ENCODE data around the gene MARCHF10.

DNA sequence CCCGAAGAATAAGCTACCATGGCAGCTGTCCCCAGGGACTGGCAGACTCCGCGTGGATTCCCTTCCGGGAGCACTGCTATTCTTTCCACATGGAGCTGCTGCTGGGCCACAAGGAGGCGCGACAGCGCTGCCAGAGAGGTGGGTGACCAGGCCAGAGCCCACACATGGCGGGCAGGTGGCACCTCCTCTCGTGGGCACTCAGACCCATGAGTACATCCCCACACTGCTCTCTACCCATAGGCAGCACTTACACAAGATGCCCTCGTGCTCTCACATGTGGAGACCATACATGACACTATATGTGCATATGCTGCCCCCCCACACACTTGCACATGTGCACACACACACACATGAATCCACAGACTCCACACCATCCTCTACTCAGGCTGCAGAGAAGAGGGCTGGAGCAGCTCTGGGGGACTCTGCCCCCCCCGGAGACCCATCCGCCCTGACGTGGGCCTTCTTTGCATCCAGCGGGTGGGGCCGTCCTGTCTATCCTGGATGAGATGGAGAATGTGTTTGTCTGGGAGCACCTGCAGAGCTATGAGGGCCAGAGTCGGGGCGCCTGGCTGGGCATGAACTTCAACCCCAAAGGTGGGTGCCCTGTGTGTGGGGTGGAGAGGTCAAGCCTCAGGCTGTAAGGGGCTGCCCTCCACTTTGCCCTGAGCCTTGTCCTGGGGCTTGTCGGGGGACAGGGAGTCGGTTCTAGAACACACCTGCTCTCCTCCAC is 117.8 kb downstream of the MARCHF10 start:
- no peak for TF ChIP-seq EZH2phosphoT487 (IDR thresholded peaks at IDR 0.05; ENCODE audit: insufficient read depth, low read depth)
- TF ChIP-seq EZH2 (IDR thresholded peaks at IDR 0.05; ENCODE audit: insufficient read depth, poor library complexity, severe bottlenecking), result no peak
